Endometrial microvascular endothelial cells (primary cell): ENCODE measurements around the gene PHYKPL. TPM values are rescaled to one million over a fixed set of nuclear protein-coding genes. Genes with fewer than 3 reads are reported as not detected.
"Not testable (repeated sequence)": the region's sequence is repeated elsewhere in the genome, so short reads cannot be mapped to it uniquely, and the experiment has no call there.

Source experiments
- in situ Hi-C: cut with HindIII; loops from 2 replicates; pipeline ENCODE4 v1.10.0; 2017; ENCODE audit warnings: low sequenced_read_pairs, low pct_unique_long_range_greater_than_20kb; ENCODE audit errors: inconsistent ontology term
- total RNA-seq: library from RNA; depleted of rRNA; stranded (reverse); fragments of >200 nt; gene quantifications from one replicate; pipeline ENCODE4 v1.2.3, GENCODE V29; 2015; ENCODE audit errors: inconsistent ontology term

Gene PHYKPL
- total RNA-seq, 1 donor from 2014 or later, result 23.1 TPM

DNA sequence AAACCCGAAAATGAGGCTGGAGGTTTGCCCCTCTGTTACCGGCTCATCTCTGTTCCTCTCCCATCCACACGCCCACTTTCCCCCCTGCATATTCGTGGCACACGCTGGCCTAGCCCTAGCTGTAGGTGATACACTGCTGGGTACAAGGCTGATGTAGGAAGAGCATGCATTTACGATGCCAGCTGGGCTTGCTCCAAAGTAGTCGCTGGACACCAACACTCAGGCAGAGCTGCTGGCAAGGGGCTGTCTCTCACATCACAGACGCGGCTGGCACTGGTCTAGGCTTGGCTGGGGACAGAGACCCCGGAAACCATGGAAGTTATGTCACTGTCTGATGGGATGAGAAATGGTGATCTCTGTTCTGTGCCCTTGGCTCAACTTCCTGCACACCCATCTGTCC lies 9.8 kb upstream of the PHYKPL start:
- in situ Hi-C loops, result no loop called here

- in situ Hi-C loops, result no loop called here
Observed at GRCh38 chr5:178241688-178242231, 9.2 kb upstream of the PHYKPL start.

DNA sequence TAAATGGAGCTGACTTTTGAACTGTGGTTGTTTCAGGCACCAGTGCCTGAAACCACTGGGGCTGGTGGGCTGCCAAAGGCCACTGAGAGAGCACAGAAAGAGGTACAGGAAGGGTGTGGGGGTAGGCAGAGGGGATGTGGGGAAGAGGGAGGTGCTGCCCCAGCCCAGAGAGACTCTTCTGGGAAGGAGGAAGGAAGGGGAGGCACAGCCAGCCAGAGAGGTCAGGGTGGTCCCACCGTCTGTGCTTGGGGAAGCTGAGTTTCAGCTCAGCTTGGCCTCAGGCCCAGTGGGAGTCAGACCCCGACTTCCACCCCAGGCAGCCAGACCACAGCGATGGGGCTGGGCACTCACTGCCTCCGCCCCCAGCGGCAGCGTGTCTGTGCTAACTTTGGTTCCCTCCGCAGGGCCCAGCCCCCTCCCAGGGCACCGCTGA lies 8.6 kb upstream of the PHYKPL start:
- in situ Hi-C loops, result no loop called here

GRCh38 chr5:178240766-178241165 lies 8.2 kb upstream of the PHYKPL start:
- in situ Hi-C loops, result no loop called here

DNA sequence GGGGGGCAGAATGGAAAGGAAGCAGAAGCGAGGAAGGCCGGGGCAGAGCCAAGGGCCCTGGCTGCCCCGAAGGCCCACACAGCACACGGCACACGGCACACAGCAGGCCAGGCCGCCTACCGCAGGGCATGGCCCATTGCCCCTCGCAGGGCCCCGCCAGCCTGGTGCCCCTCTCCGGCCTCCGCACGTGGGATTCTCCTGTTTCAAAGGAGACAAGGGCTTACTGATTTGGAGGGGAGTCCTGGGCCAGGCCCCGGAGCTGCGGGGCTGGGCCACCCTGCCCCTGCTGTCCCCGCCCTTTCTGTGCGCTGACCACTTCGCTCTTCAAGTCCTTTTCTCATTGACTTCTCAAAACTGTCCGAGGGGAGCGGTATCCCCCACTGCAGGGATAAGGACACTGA lies 7.7 kb upstream of the PHYKPL start:
- in situ Hi-C loops, result no loop called here

DNA sequence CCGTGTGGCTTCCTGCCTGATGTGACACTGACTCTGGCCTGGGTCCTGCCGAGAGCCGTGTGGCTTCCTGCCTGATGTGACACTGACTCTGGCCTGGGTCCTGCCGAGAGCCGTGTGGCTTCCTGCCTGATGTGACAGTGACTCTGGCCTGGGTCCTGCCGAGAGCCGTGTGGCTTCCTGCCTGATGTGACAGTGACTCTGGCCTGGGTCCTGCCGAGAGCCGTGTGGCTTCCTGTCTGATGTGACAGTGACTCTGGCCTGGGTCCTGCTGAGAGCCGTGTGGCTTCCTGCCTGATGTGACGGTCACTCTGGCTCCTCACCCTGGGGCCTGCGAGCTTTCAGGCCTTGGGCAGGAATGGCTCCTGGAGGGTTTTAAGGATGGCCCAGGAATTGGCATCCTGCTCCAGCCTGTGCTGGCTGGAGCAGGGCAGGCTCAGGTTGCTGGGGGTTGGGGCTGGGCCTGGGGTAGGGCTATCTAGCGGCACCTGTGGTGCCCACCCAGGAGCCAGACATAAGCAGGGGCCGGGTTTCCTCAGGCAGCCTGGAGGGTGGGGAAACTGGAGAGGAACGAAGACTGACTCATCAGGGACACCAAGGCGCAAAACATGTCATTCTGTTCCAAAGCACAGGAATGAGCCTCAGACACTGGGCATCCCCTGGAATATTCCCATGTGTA lies 7.2 kb upstream of the PHYKPL start:
- in situ Hi-C loops, result not testable (repeated sequence)

GRCh38 chr5:178238711-178239592 lies 6.3 kb upstream of the PHYKPL start:
- in situ Hi-C loops, result no loop called here

- in situ Hi-C loops, result no loop called here
Observed at GRCh38 chr5:178238313-178238635, 5.7 kb upstream of the PHYKPL start.

DNA sequence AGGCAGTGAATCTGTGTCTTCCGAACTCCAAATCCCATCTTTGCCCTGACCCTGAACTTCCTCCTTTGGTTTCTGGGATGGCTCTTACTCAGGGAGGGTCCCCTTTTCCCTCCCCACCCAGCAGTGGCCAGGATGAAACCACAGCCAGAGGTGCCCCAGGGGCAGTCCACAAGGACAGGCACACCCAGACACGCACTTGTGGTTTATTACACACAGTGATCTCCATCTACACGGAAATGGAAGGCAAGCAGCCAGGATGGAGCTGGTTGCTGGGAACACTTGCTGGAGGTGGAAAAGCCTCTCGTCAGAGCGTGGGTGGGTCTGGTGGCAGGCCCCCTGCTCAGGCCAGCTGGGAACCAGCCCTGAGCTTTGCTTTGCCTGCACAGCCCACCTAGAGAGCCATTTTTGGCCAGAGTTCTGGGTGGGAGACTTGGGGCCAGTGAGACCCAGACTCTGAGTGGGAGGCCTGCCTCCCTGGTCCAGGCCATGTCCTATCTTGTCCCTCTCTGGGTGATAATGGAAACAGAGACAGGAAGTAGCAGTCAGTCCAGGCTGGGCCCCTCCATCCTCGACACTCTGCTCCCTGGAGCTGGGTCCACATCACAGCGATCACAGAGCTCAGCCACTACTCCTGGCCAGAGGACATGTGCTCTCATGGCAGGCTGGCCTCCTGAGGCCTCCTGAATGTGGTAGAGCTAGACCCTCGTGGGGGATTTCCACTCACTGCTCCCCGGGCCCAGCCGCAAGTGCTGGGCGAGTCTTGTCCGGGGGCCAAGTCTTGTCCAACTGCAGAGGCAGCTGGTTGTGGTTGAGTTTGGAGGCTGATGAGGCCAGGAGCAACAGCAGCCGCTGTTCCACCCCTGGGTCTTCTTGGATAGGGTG lies 5.1 kb upstream of the PHYKPL start:
- in situ Hi-C loops, result no loop called here

- in situ Hi-C loops, result no loop called here
Observed at GRCh38 chr5:178236679-178237078, 4.1 kb upstream of the PHYKPL start.

- in situ Hi-C loops, result no loop called here
Observed at GRCh38 chr5:178236126-178236525, 3.5 kb upstream of the PHYKPL start.

GRCh38 chr5:178235588-178235974 lies 3.0 kb upstream of the PHYKPL start:
- in situ Hi-C loops, result no loop called here

- in situ Hi-C loops, result no loop called here
Observed at GRCh38 chr5:178234750-178235587, 2.4 kb upstream of the PHYKPL start.

DNA sequence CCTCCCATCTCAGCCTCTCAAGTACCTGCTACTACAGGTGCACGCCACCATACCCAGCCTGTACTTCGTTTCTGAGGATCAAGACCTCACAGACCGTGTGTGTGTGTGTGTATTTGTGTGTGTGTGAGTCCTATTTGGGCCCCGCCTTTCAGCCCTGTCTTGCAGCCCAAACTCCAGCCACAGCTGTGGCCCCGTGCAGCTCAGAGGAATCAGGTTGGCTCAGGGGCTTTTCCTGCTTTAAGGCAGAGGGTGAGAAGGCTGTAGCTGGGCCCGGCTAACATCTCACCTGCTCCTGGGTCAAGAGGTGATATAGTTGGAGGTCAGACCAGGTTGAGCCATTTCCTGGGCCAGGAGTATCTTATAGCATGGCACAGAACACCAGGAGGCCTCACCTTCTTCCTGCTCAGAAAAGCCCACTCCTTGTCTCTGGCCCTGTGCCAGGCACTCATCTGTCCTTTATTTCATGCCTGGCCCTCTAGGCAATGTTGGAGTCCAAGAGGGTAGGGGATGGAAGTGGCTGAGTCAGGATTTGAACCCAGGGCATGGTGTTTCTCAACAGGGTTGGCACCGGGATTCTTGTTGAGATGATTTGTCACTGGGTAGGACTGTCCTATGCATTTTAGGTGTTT lies 1.6 kb upstream of the PHYKPL start:
- in situ Hi-C loops, result no loop called here

- in situ Hi-C loops, result no loop called here
Observed at GRCh38 chr5:178232920-178233429, 373 bp upstream of the PHYKPL start.

- in situ Hi-C loops, result no loop called here
Observed at GRCh38 chr5:178231539-178232123, 971 bp downstream of the PHYKPL start.

GRCh38 chr5:178230879-178231538 lies 1.6 kb downstream of the PHYKPL start:
- in situ Hi-C loops, result no loop called here
